HCT116 (cell line): ENCODE data around the gene TTLL11. TPM values are rescaled to one million over a fixed set of nuclear protein-coding genes. Genes with fewer than 3 reads are reported as not detected.

ENCODE experiments used
- ATAC-seq: fragments of 200-7000 bp; cut with Tn5 transposase; 2 replicates; pipeline ENCODE4 v1.9.1; 2020; ENCODE audit warnings: mild to moderate bottlenecking, moderate library complexity
- BruUV-seq: library from RNA; stranded (reverse); fragments of 400-500 nt; replicated peaks from 2 replicates; lab custom pipeline; 2021; lab: Mats Ljungman, UMichigan
- CTCF ChIA-PET: fragments of 300-600 bp; sonication (Branson Sonifier 250); formaldehyde crosslinking; loops from one replicate; lab custom pipeline; 2021; ENCODE audit warnings: antibody characterized with exemption; lab: Charles Lee
- POLR2A ChIA-PET: fragments of 300-600, 350-600 bp; sonication (Branson Sonifier 250); formaldehyde crosslinking; loops from one replicate; lab custom pipeline; 2021; ENCODE audit warnings: antibody characterized with exemption; lab: Charles Lee
- RAD21 ChIA-PET, 2 experiments: fragments of 300-600 bp; sonication (Branson Sonifier 250); formaldehyde crosslinking; loops; one replicate each; lab custom pipeline; 2023; ENCODE audit warnings: low total read pairs in 2 of 2; ENCODE audit not compliant: uncharacterized antibody in 2 of 2, unreplicated experiment in 2 of 2, low non-redundant PET in 1 of 2; lab: Charles Lee
- DNase-seq: peaks from one replicate; pipeline ENCODE4 v3.0.0-alpha.2; 2010; ENCODE audit warnings: low read depth, low spot score
- H2AFZ ChIP-seq: fragments of 200-600 bp; shearing (Covaris generic), sonication (generic); 2 replicates; pipeline ENCODE4 v1.6.1; 2017; ENCODE audit warnings: low read depth, mixed run types, mixed read lengths, antibody characterized with exemption, low read length; ENCODE audit not compliant: poor library complexity, severe bottlenecking
- H3K27ac ChIP-seq: 2 replicates; pipeline ENCODE4 v1.5.1; 2012; ENCODE audit warnings: low read depth, low read length
- H3K27me3 ChIP-seq: fragments of 200-600 bp; sonication (generic); 2 replicates; pipeline ENCODE4 v1.6.1; 2016; ENCODE audit warnings: mixed run types, low read length, mixed read lengths; ENCODE audit not compliant: insufficient read depth
- H3K36me3 ChIP-seq, 2 experiments: fragments of 200-500 bp in 1 of 2; fragments of 200-600 bp in 1 of 2; sonication (Bioruptor generic) in 1 of 2; sonication (generic) in 1 of 2; 2 replicates each; pipeline versions ENCODE4 v1.5.1 to v1.6.1; 2014 to 2016; ENCODE audit warnings: low read length in 2 of 2, inconsistent platforms in 1 of 2, mixed read lengths in 1 of 2, mixed run types in 1 of 2; ENCODE audit not compliant: insufficient read depth in 2 of 2, control insufficient read depth in 1 of 2
- H3K4me1 ChIP-seq, 2 experiments: fragments of 200-600 bp in 1 of 2; sonication (generic) in 1 of 2; 2 replicates each; pipeline versions ENCODE4 v1.5.1 to v1.6.1; 2012 to 2017; ENCODE audit warnings: low read length in 2 of 2, inconsistent platforms in 1 of 2, mild to moderate bottlenecking in 1 of 2, mixed read lengths in 1 of 2, mixed run types in 1 of 2, moderate library complexity in 1 of 2; ENCODE audit not compliant: insufficient read depth in 2 of 2, control insufficient read depth in 1 of 2
- H3K4me2 ChIP-seq: fragments of 200-600 bp; sonication (generic); 2 replicates; pipeline ENCODE4 v1.6.1; 2017; ENCODE audit warnings: mixed run types, low read length, mixed read lengths
- H3K4me3 ChIP-seq, 2 experiments: fragments of 200-600 bp in 1 of 2; sonication (generic) in 1 of 2; replicated peaks in 1 of 2; 2 replicates each; pipeline ENCODE4 v1.5.1; 2011 to 2016; ENCODE audit warnings: low read length in 2 of 2, control low read depth in 1 of 2, low read depth in 1 of 2, mild to moderate bottlenecking in 1 of 2, mixed read lengths in 1 of 2, mixed run types in 1 of 2
- H3K79me2 ChIP-seq: fragments of 200-600 bp; sonication (generic); 2 replicates; pipeline ENCODE4 v1.6.1; 2017; ENCODE audit warnings: mild to moderate bottlenecking, mixed run types, low read length, moderate library complexity, mixed read lengths; ENCODE audit not compliant: insufficient read depth
- H3K9ac ChIP-seq: fragments of 200-600 bp; sonication (generic); 2 replicates; pipeline ENCODE4 v1.6.1; 2016; ENCODE audit warnings: low read length, mixed read lengths
- H3K9me2 ChIP-seq: fragments of 200-600 bp; sonication (generic), shearing (Covaris generic); 2 replicates; pipeline ENCODE4 v1.6.1; 2017; ENCODE audit warnings: mixed run types, mild to moderate bottlenecking, moderate library complexity; ENCODE audit not compliant: insufficient read depth
- H3K9me3 ChIP-seq, 2 experiments: fragments of 200-500 bp in 1 of 2; fragments of 200-600 bp in 1 of 2; sonication (Bioruptor generic) in 1 of 2; sonication (generic) in 1 of 2; 2 replicates each; pipeline ENCODE4 v1.6.1; 2014 to 2017; ENCODE audit warnings: low read length in 2 of 2, mixed read lengths in 2 of 2, inconsistent platforms in 1 of 2, low read depth in 1 of 2, mild to moderate bottlenecking in 1 of 2, mixed run types in 1 of 2, moderate library complexity in 1 of 2; ENCODE audit not compliant: control insufficient read depth in 1 of 2, insufficient read depth in 1 of 2
- H4K20me1 ChIP-seq: fragments of 200-600 bp; sonication (generic), shearing (Covaris generic); 2 replicates; pipeline ENCODE4 v1.6.1; 2017; ENCODE audit warnings: mixed run types, mild to moderate bottlenecking, moderate library complexity; ENCODE audit not compliant: insufficient read depth
- CBX3 ChIP-seq: IDR thresholded peaks from 2 replicates; pipeline ENCODE4 v1.6.1; 2012; ENCODE audit warnings: low read depth
- CTCF ChIP-seq, 3 experiments: fragments of 200-600 bp in 1 of 3; sonication (generic) in 1 of 3; IDR thresholded peaks in 2 of 3; conservative IDR thresholded peaks in 1 of 3; 2 replicates each; pipeline ENCODE4 v1.5.1; 2012 to 2017; ENCODE audit warnings: low read depth in 2 of 3, low read length in 2 of 3, antibody characterized with exemption in 1 of 3, borderline replicate concordance in 1 of 3, control low read depth in 1 of 3, mild to moderate bottlenecking in 1 of 3, mixed read lengths in 1 of 3, mixed run types in 1 of 3, moderate library complexity in 1 of 3; ENCODE audit not compliant: insufficient read depth in 1 of 3
- MAX ChIP-seq: IDR thresholded peaks from 2 replicates; pipeline ENCODE4 v1.6.1; 2012
- POLR2AphosphoS5 ChIP-seq: IDR thresholded peaks from 2 replicates; pipeline ENCODE4 v1.6.1; 2011; ENCODE audit warnings: mild to moderate bottlenecking, low read depth, low read length, moderate library complexity
- RAD21 ChIP-seq: IDR thresholded peaks from 2 replicates; pipeline ENCODE4 v1.6.1; 2012; ENCODE audit warnings: low read depth, mild to moderate bottlenecking
- REST ChIP-seq: IDR thresholded peaks from 2 replicates; pipeline ENCODE4 v1.6.1; 2012; ENCODE audit warnings: low read depth
- SIN3A ChIP-seq: IDR thresholded peaks from 2 replicates; pipeline ENCODE4 v1.6.1; 2012; ENCODE audit warnings: low read depth
- TCF7L2 ChIP-seq: IDR thresholded peaks from 2 replicates; pipeline ENCODE4 v1.7.0; 2011; ENCODE audit warnings: borderline replicate concordance, inconsistent platforms; ENCODE audit not compliant: insufficient read depth, insufficient read length; ENCODE audit errors: extremely low read depth
- YY1 ChIP-seq: IDR thresholded peaks from 2 replicates; pipeline ENCODE4 v1.6.1; 2011; ENCODE audit warnings: low read length, low read depth, moderate library complexity, mild to moderate bottlenecking; ENCODE audit not compliant: insufficient replicate concordance; ENCODE audit errors: extremely low read depth
- ZBTB33 ChIP-seq: IDR thresholded peaks from 2 replicates; pipeline ENCODE4 v1.6.1; 2011; ENCODE audit warnings: mild to moderate bottlenecking, low read length, moderate library complexity; ENCODE audit not compliant: insufficient replicate concordance; ENCODE audit errors: extremely low read depth
- intact Hi-C: fragments of 100-400 bp; cut with micrococcal nuclease; formaldehyde crosslinking; loops from 2 replicates; pipeline ENCODE4 v1.10.0; 2022
- total RNA-seq: library from RNA; stranded (reverse); gene quantifications from one replicate; pipeline ENCODE4 v1.2.1, GENCODE V29; 2021; ENCODE audit not compliant: unreplicated experiment

TTLL11 gene
- total RNA-seq, 1 experiment from 2014 or later: 2.2 TPM

- H3K9me3 ChIP-seq: no peaks in the 10 kb centered on the region
- no peaks in the 10 kb centered on the region for H3K9me2 ChIP-seq
- TF ChIP-seq MAX (no peak), CTCF (IDR thresholded peaks at IDR 0.05 in 2 of 3, conservative IDR thresholded peaks at IDR 0.05 in 1 of 3; ENCODE audit: borderline replicate concordance in 1 of 3, insufficient read depth in 1 of 3, low read depth in 2 of 3, low read length in 2 of 3) (peak; percentile 52 to 73 (median 65); a peak in 5 of 6 replicates), RAD21 (peak; percentile 57)
- TF ChIP-seq, all 23 proteins: peak for 2
- ChIA-PET CTCF (interaction anchor here (0.8 to 1.1 kb wide), 5 partner anchors 9 to 460 kb away, joined by 3 to 11 read pairs (median 4); no protein-coding TSS in a partner anchor), POLR2A (no interaction called here), RAD21 (no interaction called here)
- Histone ChIP-seq H3K27ac (no peak overlapping the region), H4K20me1 (no peaks in the 10 kb centered on the region), H3K4me3 (no peak overlapping the region), H3K27me3 (no peaks in the 10 kb centered on the region), H3K9ac (no peak overlapping the region), H2AFZ (no peak overlapping the region), H3K79me2 (no peaks in the 10 kb centered on the region), H3K4me1 (no peaks in the 10 kb centered on the region; a peak in 1 of 4 replicates), H3K36me3 (no peaks in the 10 kb centered on the region), H3K4me2 (no peak overlapping the region)
- intact Hi-C loops: no loop called here
- BruUV-seq: no TSS peak
- peak; percentile 98 for ATAC-seq
- DNase-seq: no peak
These were observed 87.5 kb downstream of the TTLL11 start for GRCh38 chr9:122005597-122005996.

- intact Hi-C loops: no loop called here
- no peaks in the 10 kb centered on the region for H3K9me2 ChIP-seq
- H4K20me1 ChIP-seq: no peaks in the 10 kb centered on the region
- ChIA-PET CTCF (no interaction called here), RAD21 (no interaction called here), POLR2A (no interaction called here)
- no peak overlapping the region for H3K4me2 ChIP-seq
- no peaks in the 10 kb centered on the region for H3K9me3 ChIP-seq
- no peak overlapping the region for H3K9ac ChIP-seq
- BruUV-seq: no TSS peak
- no peaks in the 10 kb centered on the region for H3K79me2 ChIP-seq
- no peak overlapping the region for H3K27ac ChIP-seq
- H3K36me3 ChIP-seq: no peaks in the 10 kb centered on the region
- H3K27me3 ChIP-seq: no peaks in the 10 kb centered on the region
- H3K4me3 ChIP-seq: no peak overlapping the region
- H3K4me1 ChIP-seq: no peaks in the 10 kb centered on the region; a peak in 1 of 4 replicates
- DNase-seq (no peak), ATAC-seq (no peak)
- no peak overlapping the region for H2AFZ ChIP-seq
- TF ChIP-seq REST: no peak
- TF ChIP-seq POLR2AphosphoS5: no peak
- no peak for TF ChIP-seq YY1
- TF ChIP-seq RAD21: no peak
- TF ChIP-seq CBX3: no peak
- no peak for TF ChIP-seq MAX
- no peak for TF ChIP-seq SIN3A
- TF ChIP-seq TCF7L2: no peak
- TF ChIP-seq ZBTB33: no peak
These were observed 88.5 kb downstream of the TTLL11 start for GRCh38 chr9:122004589-122004988.
